HEK293T (cell line): ENCODE measurements around the gene EBP.

Source experiments
- ARNT ChIP-seq: fragments of 450-650 bp; IDR thresholded peaks from 2 replicates; pipeline ENCODE4 v1.6.1; 2017; ENCODE audit warnings: mild to moderate bottlenecking
- BHLHE40 ChIP-seq: fragments of 450-650 bp; IDR thresholded peaks from 2 replicates; pipeline ENCODE4 v1.6.1; 2016; ENCODE audit warnings: mild to moderate bottlenecking, moderate library complexity, borderline replicate concordance
- CTBP1 ChIP-seq: fragments of 450-650 bp; IDR thresholded peaks from 2 replicates; pipeline ENCODE4 v1.6.1; 2016; ENCODE audit warnings: borderline replicate concordance
- ELF4 ChIP-seq: fragments of 450-650 bp; IDR thresholded peaks from 2 replicates; pipeline ENCODE4 v1.6.1; 2017; ENCODE audit warnings: antibody characterized with exemption
- FOXA1 ChIP-seq: fragments of 450-650 bp; IDR thresholded peaks from 2 replicates; pipeline ENCODE4 v1.6.1; 2016; ENCODE audit warnings: mild to moderate bottlenecking
- FOXK2 ChIP-seq: fragments of 450-650 bp; IDR thresholded peaks from 2 replicates; pipeline ENCODE4 v1.6.1; 2016; ENCODE audit warnings: mild to moderate bottlenecking
- FOXM1 ChIP-seq: fragments of 450-650 bp; IDR thresholded peaks from 2 replicates; pipeline ENCODE4 v1.6.1; 2017; ENCODE audit warnings: mild to moderate bottlenecking, borderline replicate concordance
- HDGF ChIP-seq: fragments of 450-650 bp; IDR thresholded peaks from 2 replicates; pipeline ENCODE4 v1.6.1; 2017; ENCODE audit warnings: antibody characterized with exemption, borderline replicate concordance
- L3MBTL2 ChIP-seq: fragments of 450-650 bp; conservative IDR thresholded peaks from 2 replicates; pipeline ENCODE4 v1.6.1; 2016; ENCODE audit warnings: mild to moderate bottlenecking
- LEF1 ChIP-seq: fragments of 450-650 bp; IDR thresholded peaks from 2 replicates; pipeline ENCODE4 v1.6.1; 2017; ENCODE audit warnings: mild to moderate bottlenecking, borderline replicate concordance
- NFRKB ChIP-seq: fragments of 450-650 bp; IDR thresholded peaks from 2 replicates; pipeline ENCODE4 v1.6.1; 2016; ENCODE audit warnings: mild to moderate bottlenecking, moderate library complexity
- SP1 ChIP-seq: fragments of 450-650 bp; IDR thresholded peaks from 2 replicates; pipeline ENCODE4 v1.6.1; 2017
- SUZ12 ChIP-seq: fragments of 450-650 bp; IDR thresholded peaks from 2 replicates; pipeline ENCODE4 v1.6.1; 2016; ENCODE audit warnings: mild to moderate bottlenecking
- TF ChIP-seq, protein P1 (sequence below): fragments of 450-650 bp; IDR thresholded peaks from 2 replicates; pipeline ENCODE4 v1.6.1; 2016

GRCh38 chrX:48509619-48510018 is 12.0 kb upstream of the EBP start:
- TF ChIP-seq FOXK2 (no peak), ELF4 (no peak), ARNT (no peak), SP1 (no peak), HDGF (no peak), NFRKB (no peak), L3MBTL2 (no peak), FOXM1 (no peak), SUZ12 (no peak), BHLHE40 (no peak), FOXA1 (no peak), LEF1 (no peak), CTBP1 (no peak)
- TF ChIP-seq, protein P1, sequence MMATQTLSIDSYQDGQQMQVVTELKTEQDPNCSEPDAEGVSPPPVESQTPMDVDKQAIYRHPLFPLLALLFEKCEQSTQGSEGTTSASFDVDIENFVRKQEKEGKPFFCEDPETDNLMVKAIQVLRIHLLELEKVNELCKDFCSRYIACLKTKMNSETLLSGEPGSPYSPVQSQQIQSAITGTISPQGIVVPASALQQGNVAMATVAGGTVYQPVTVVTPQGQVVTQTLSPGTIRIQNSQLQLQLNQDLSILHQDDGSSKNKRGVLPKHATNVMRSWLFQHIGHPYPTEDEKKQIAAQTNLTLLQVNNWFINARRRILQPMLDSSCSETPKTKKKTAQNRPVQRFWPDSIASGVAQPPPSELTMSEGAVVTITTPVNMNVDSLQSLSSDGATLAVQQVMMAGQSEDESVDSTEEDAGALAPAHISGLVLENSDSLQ: no peak
